Measurements from ENCODE around the gene KRTAP10-3. TPM values are rescaled to one million over a fixed set of nuclear protein-coding genes. Genes with fewer than 3 reads are reported as not detected.

Gene KRTAP10-3
- total and polyA plus RNA-seq, 2 experiments from 2014 or later, result not detected

- TF ChIP-seq ZNF462 (CRISPR knock-in tag; IDR thresholded peaks at IDR 0.05), result no peak
- no peak for TF ChIP-seq ZNF331 (CRISPR knock-in tag; IDR thresholded peaks at IDR 0.05; ENCODE audit: low read depth)
- no peak for TF ChIP-seq CREB1 (CRISPR knock-in tag; IDR thresholded peaks at IDR 0.05; ENCODE audit: low read depth)
- no peak for TF ChIP-seq JUNB (IDR thresholded peaks at IDR 0.05; ENCODE audit: unreplicated experiment)
- TF ChIP-seq ETS1 (IDR thresholded peaks at IDR 0.05), result no peak
Measured at GRCh38 chr21:44512496-44513388, 45.9 kb downstream of the KRTAP10-3 start (continued).

- Histone ChIP-seq H3K79me2 (replicated peaks; ENCODE audit: insufficient read depth) (no peaks in the 10 kb centered on the region), H3F3A (replicated peaks; ENCODE audit: low read depth) (no peaks in the 10 kb centered on the region), H2AFZ (no peak overlapping the region), H3K9me2 (ENCODE audit: insufficient read depth) (no peaks in the 10 kb centered on the region), H4K20me1 (replicated peaks; ENCODE audit: insufficient read depth) (no peaks in the 10 kb centered on the region), H3K27ac (ENCODE audit: low read depth) (no peak overlapping the region), H3K36me3 (ENCODE audit: insufficient read depth) (no peaks in the 10 kb centered on the region), H3K27me3 (ENCODE audit: insufficient read depth) (no peaks in the 10 kb centered on the region), H3K4me1 (ENCODE audit: insufficient read depth) (no peaks in the 10 kb centered on the region), H3K4me3 (no peak overlapping the region), H3K4me2 (no peak overlapping the region)
- no peaks in the 10 kb centered on the region; the same call in 2 of the 3 replicates for H3K9me3 Mint-ChIP-seq
- H3K4me3 Mint-ChIP-seq, result no peak overlapping the region
- H3K27me3 Mint-ChIP-seq (ENCODE audit: insufficient read depth, low read depth, poor library complexity), result peaks cover 14% of the 10 kb centered on the region
- DNase-seq (ENCODE audit: low spot score) (no peak), ATAC-seq (no peak)
- no peak overlapping the region for H3K27ac Mint-ChIP-seq
- H3K4me1 Mint-ChIP-seq, result no peaks in the 10 kb centered on the region; the same call in 2 of the 3 replicates
- H3K36me3 Mint-ChIP-seq (ENCODE audit: low read depth), result no peaks in the 10 kb centered on the region
- TF ChIP-seq JUNB (IDR thresholded peaks at IDR 0.05; ENCODE audit: unreplicated experiment), result no peak
- TF ChIP-seq CREB1 (CRISPR knock-in tag; IDR thresholded peaks at IDR 0.05; ENCODE audit: low read depth), result no peak
- no peak for TF ChIP-seq EZH2phosphoT487 (IDR thresholded peaks at IDR 0.05; ENCODE audit: unreplicated experiment)
- TF ChIP-seq ZNF462 (CRISPR knock-in tag; IDR thresholded peaks at IDR 0.05), result no peak
Measured at GRCh38 chr21:44511938-44512275, 46.7 kb downstream of the KRTAP10-3 start.

Measured in GM23338 (cell line).